LNCAP (cell line): ENCODE results near the gene TSPOAP1.

Experiments used
- CTCF ChIP-seq: fragments of 450-650 bp; IDR thresholded peaks from 2 replicates; pipeline ENCODE4 v1.5.1; 2017; ENCODE audit warnings: mild to moderate bottlenecking

Gene TSPOAP1

DNA sequence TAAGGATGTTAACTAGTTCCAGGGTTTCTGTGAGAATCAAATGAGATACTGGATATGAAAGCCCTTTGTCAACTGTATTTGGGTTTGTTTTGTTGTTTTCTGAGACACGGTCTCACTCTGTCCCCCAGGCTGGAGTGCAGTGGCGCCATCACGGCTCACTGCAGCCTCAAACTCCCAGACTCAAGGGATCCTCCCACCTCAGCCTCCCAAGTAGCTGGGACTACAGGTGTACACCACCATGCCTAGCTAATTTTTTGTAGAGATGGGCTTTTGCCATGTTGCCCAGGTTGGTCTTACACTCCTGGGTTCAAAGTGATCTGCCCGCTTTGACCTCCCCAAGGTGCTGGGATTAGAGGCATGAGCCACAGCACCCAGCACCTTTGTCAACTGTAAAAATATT lies 14.5 kb upstream of the TSPOAP1 start:
- TF ChIP-seq CTCF = no peak

DNA sequence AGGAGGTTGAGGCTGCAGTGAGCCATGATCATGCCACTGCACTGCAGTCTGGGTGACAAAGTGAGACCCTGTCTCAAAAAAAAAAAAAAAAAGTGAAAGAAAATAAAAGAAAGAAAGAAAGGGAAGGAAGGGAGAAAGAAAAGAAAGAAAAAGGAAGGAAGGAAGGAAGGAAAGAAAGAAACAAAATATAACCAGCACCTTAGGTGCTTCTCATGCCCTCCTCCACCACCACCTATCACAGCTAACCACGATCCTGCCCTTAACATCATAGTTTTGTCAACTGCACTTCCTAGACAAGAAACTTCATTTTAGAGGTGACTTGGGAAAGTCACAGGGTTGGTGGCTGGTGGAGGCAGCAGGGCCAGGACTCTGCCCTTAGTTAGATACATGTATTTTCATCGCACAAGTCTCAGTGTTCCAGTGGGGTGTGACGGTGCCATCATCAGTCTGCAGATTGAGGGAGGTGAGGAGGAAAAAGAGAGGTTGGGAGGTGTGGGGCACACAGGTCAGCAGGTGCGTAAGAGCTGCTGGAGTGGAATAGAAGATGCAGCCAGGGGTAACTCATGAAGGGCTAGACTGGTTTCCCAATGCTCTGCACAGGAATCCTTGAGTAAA lies 13.4 kb upstream of the TSPOAP1 start:
- no peak for TF ChIP-seq CTCF

GRCh38 chr17:58340405-58340876 lies 11.8 kb upstream of the TSPOAP1 start:
- TF ChIP-seq CTCF = no peak

DNA sequence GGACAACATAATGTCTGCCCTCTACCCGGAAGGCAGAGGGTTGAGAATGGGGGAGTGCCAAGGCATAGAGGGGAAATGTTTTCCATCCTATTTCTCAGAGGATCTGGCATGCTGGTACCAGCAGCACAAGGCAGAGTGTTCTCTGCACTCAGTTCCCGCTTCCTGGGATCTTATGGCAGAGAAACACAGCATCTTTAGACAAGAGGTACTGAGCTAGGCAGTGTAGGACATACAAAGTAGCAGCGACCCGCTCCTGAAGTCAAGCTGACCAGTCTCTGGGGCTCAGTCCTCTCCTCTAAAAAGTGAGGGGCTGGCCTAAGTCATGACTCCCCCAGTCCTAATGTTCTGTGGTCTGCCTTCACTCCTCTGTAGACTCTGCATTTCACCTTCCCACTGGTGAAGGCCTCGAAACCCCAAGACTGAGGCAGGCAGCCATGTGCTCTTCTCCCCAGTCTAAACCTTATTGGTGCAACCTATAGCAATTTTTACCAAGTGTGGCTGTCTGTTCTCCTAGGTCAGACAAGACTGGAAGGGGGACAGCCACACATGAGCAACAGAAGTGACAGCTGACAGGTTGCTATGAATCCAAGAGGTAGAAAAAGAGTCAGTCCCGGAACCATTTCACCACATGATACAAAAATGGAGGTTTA lies 11.3 kb upstream of the TSPOAP1 start:
- no peak for TF ChIP-seq CTCF

DNA sequence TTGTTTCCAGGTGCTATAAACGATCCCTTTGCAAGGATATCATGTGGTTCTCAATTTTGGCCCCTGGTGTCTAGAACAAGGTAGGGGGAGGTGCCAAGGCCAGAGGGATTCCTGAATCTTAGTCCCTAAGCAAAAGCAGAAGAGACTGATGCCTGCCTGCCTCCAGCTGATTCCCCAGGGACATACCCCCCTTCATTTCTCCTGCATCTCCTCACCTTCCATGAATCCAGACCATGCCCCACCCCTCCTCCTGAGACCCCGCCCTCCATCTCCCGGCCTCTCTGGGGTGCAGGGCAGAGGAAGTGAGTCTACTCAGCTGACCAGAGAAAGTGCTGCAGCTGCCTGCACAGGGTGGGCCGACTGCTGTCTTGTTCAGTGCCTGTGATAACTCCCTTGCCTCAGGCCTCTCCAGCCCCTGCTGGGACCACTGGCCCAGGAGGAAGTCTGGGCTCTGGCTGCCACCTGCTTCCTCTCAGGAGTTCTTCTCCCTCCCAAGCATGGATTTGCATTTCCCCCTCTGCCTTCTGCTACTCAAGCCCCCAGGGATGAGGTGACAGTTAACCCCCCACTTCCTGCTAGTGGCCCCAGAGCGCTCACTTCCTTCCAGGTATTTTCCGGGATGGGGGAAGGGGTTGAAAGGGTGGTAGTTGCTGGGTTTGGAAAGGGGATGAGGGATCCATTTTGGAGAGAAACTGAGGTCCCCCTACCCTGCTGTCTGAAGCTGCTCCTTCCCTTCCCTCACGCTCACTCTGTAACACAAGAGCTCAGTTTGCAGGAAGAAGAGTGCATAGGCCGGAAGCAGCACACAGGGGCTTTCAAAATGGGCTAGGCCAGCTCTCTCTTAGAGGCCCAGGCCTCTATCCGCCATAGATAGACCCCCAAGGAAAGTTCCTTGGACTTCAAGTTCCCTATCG lies 10.5 kb upstream of the TSPOAP1 start:
- TF ChIP-seq CTCF = no peak

DNA sequence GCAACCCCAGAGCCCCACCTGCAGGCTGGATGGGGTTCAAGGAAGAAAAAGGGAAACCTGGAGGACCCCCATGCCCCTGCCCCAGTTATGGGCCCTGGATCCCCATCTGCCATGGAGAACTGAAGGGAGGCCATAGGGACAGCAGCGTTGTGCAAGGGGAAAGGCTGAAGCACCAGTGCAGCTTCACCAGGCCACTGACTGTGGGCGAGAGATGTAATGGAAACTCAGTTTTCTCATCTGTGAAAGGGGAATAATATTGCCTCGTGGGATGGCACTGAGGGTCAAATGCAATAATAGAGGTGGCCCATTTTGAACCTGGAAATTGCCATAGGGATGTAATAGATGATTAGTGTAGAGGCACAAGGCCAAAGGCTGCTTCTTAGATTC lies 9.9 kb upstream of the TSPOAP1 start:
- TF ChIP-seq CTCF = no peak

GRCh38 chr17:58337600-58338453 lies 9.2 kb upstream of the TSPOAP1 start:
- TF ChIP-seq CTCF = no peak
